Fibroblast of lung (primary cell): ENCODE data around the gene DAPK1.

Source experiments
- EZH2 ChIP-seq: IDR thresholded peaks from 2 replicates; pipeline ENCODE4 v1.5.1; 2012; ENCODE audit warnings: low read length, control low read depth, mild to moderate bottlenecking; ENCODE audit errors: missing control alignments
- TF ChIP-seq, protein P1 (sequence below), 2 donors: IDR thresholded peaks in 1 of 2; conservative IDR thresholded peaks in 1 of 2; 1 replicate in 1 of 2; 2 replicates in 1 of 2; pipeline ENCODE4 v1.5.1; 2011 to 2012; ENCODE audit warnings: low read length in 2 of 2, control low read depth in 1 of 2, inconsistent platforms in 1 of 2, low read depth in 1 of 2, mild to moderate bottlenecking in 1 of 2

DNA sequence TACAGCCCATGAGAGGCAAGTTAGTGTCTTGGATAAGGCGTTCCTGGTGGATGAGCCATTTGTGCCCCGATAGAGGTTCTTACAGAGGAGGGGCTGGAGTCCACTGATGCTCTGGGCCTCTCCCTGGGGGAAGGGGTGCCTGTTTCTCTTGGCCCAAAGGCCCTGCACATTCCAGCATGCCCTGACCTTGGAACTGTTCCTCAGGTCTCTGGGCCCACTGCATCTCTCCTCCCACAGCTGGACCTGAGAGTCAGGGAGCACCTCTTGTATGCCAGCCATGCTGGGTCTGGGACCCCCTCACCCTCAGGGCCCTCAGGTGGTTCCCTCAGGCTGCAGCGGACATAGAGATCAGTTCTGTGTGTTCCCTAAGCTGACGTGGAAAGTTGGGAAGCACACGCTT lies 26.4 kb downstream of the DAPK1 start:
- TF ChIP-seq, protein P1, sequence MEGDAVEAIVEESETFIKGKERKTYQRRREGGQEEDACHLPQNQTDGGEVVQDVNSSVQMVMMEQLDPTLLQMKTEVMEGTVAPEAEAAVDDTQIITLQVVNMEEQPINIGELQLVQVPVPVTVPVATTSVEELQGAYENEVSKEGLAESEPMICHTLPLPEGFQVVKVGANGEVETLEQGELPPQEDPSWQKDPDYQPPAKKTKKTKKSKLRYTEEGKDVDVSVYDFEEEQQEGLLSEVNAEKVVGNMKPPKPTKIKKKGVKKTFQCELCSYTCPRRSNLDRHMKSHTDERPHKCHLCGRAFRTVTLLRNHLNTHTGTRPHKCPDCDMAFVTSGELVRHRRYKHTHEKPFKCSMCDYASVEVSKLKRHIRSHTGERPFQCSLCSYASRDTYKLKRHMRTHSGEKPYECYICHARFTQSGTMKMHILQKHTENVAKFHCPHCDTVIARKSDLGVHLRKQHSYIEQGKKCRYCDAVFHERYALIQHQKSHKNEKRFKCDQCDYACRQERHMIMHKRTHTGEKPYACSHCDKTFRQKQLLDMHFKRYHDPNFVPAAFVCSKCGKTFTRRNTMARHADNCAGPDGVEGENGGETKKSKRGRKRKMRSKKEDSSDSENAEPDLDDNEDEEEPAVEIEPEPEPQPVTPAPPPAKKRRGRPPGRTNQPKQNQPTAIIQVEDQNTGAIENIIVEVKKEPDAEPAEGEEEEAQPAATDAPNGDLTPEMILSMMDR (conservative IDR thresholded peaks at IDR 0.05 in 1 of 2, IDR thresholded peaks at IDR 0.05 in 1 of 2; ENCODE audit: low read depth in 1 of 2, low read length in 2 of 2), result no peak
- TF ChIP-seq EZH2, result no peak
